ENCODE data around the gene EDIL3. TPM values are rescaled to one million over a fixed set of nuclear protein-coding genes. Genes with fewer than 3 reads are reported as not detected.

The EDIL3 gene
- total and polyA plus RNA-seq, 10 of the 15 experiments (the other 5 are each of a cell fraction or from before 2014, with no cell fraction given), result 0.01 to 0.62 (median 0.20) TPM

DNA sequence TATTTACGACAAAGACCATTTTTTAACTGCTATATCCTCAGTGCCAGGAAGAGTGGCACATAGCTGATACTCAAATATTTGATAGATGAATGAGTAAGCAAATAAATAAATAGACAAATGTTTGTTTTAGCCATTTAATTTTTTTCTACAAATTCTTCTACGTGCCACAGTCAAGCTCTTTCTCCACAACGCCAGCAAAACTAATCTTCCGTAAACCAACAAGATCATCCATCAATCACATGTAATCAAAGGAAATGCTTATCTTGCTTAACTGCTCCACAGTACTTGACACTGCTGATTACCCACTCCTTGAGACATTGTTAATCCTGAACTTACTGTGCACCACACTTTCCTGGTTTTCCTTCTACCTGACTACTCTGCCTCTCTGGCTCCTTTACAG lies 136.7 kb downstream of the EDIL3 start:
- ChIA-PET POLR2A (no interaction called here), CTCF (interaction anchor here (1.7 kb wide), 1 partner anchor 16 kb away, joined by 3 read pairs; no protein-coding TSS in a partner anchor), RAD21 (ENCODE audit: unreplicated experiment) (no interaction called here), SMC1A (ENCODE audit: uncharacterized antibody, unreplicated experiment) (interaction anchor here (1.3 kb wide), 1 partner anchor 16 kb away, joined by 3 read pairs; no protein-coding TSS in a partner anchor)
- Histone ChIP-seq H3K9me3 (replicated peaks; ENCODE audit: control insufficient read depth, insufficient read depth, low read length) (no peaks in the 10 kb centered on the region), H3K36me3 (ENCODE audit: control insufficient read depth in 2 of 2, insufficient read depth in 2 of 2, low read length in 1 of 2) (no peaks in the 10 kb centered on the region), H3K9ac (ENCODE audit: control insufficient read depth, insufficient read depth, low read length) (no peak overlapping the region), H3K4me3 (no peak overlapping the region), H2AFZ (ENCODE audit: control insufficient read depth, low read depth, low read length) (no peak overlapping the region), H3K4me1 (ENCODE audit: control insufficient read depth, insufficient read depth, low read length) (no peaks in the 10 kb centered on the region), H3K79me2 (ENCODE audit: control insufficient read depth, insufficient read depth, low read length) (no peaks in the 10 kb centered on the region), H3K27me3 (replicated peaks in 1 of 2; ENCODE audit: control insufficient read depth in 2 of 2, insufficient read depth in 2 of 2, low read length in 1 of 2) (no peaks in the 10 kb centered on the region), H4K20me1 (ENCODE audit: control insufficient read depth, insufficient read depth) (no peaks in the 10 kb centered on the region), H3K4me2 (ENCODE audit: control insufficient read depth, insufficient read depth) (no peak overlapping the region), H3K27ac (ENCODE audit: control insufficient read depth, insufficient read depth) (no peak overlapping the region)
- in situ Hi-C loops (cut with MboI) (no loop called here), intact Hi-C loops (cut with micrococcal nuclease; ENCODE audit: unreplicated experiment) (no loop called here)
- ATAC-seq (no peak), DNase-seq (ENCODE audit: low read depth, low spot score) (no peak), FAIRE-seq (no peak)
- no TSS peak for BruUV-seq (replicated peaks)
- no peak for TF ChIP-seq RAD21 (IDR thresholded peaks at IDR 0.05; ENCODE audit: insufficient read depth, low read depth, low read length)
- TF ChIP-seq POU2F2 (IDR thresholded peaks at IDR 0.05; ENCODE audit: borderline replicate concordance, low read depth, low read length), result no peak
- no peak for TF ChIP-seq BHLHE40 (IDR thresholded peaks at IDR 0.05; ENCODE audit: borderline replicate concordance in 1 of 2, low read depth in 2 of 2, low read length in 1 of 2)
- WGBS (ENCODE audit: insufficient coverage, insufficient replicate concordance, low lambda C conversion rate, missing lambda C conversion rate), result 55% methylated on average over 4 of the region's 4 CpGs

- ATAC-seq (no peak), DNase-seq (ENCODE audit: low read depth, low spot score) (no peak), FAIRE-seq (no peak)
- Histone ChIP-seq H3K9me3 (replicated peaks; ENCODE audit: control insufficient read depth, insufficient read depth, low read length) (no peaks in the 10 kb centered on the region), H3K4me3 (no peak overlapping the region), H2AFZ (ENCODE audit: control insufficient read depth, low read depth, low read length) (no peak overlapping the region), H3K36me3 (ENCODE audit: control insufficient read depth in 2 of 2, insufficient read depth in 2 of 2, low read length in 1 of 2) (no peaks in the 10 kb centered on the region), H3K79me2 (ENCODE audit: control insufficient read depth, insufficient read depth, low read length) (no peaks in the 10 kb centered on the region), H3K27ac (ENCODE audit: control insufficient read depth, insufficient read depth) (no peak overlapping the region), H3K4me1 (ENCODE audit: control insufficient read depth, insufficient read depth, low read length) (no peaks in the 10 kb centered on the region), H4K20me1 (ENCODE audit: control insufficient read depth, insufficient read depth) (no peaks in the 10 kb centered on the region), H3K9ac (ENCODE audit: control insufficient read depth, insufficient read depth, low read length) (no peak overlapping the region), H3K4me2 (ENCODE audit: control insufficient read depth, insufficient read depth) (no peak overlapping the region), H3K27me3 (replicated peaks in 1 of 2; ENCODE audit: control insufficient read depth in 2 of 2, insufficient read depth in 2 of 2, low read length in 1 of 2) (no peaks in the 10 kb centered on the region)
- BruUV-seq (replicated peaks), result no TSS peak
- ChIA-PET POLR2A (interaction anchor here (0.7 kb wide), 2 partner anchors 21 to 550 kb away, joined by 6 to 8 read pairs; no protein-coding TSS in a partner anchor), RAD21 (ENCODE audit: unreplicated experiment) (no interaction called here), CTCF (interaction anchor here (0.6 kb wide), 1 partner anchor 493 kb away, joined by 3 read pairs; no protein-coding TSS in a partner anchor), SMC1A (ENCODE audit: uncharacterized antibody, unreplicated experiment) (interaction anchor here (1.1 kb wide), 1 partner anchor 14 kb away, joined by 3 read pairs; no protein-coding TSS in a partner anchor)
- in situ Hi-C loops (cut with MboI) (no loop called here), intact Hi-C loops (cut with micrococcal nuclease; ENCODE audit: unreplicated experiment) (no loop called here)
- WGBS (ENCODE audit: insufficient coverage, insufficient replicate concordance, low lambda C conversion rate, missing lambda C conversion rate), result 60% methylated on average over 3 of the region's 3 CpGs
- TF ChIP-seq YBX1 (IDR thresholded peaks at IDR 0.05) (no peak), ZBTB40 (IDR thresholded peaks at IDR 0.05; ENCODE audit: borderline replicate concordance) (no peak), IKZF1 (conservative IDR thresholded peaks at IDR 0.05) (no peak), RB1 (IDR thresholded peaks at IDR 0.05; ENCODE audit: borderline replicate concordance) (no peak), ZZZ3 (IDR thresholded peaks at IDR 0.05; ENCODE audit: control insufficient read depth, insufficient read length, low read depth) (no peak), MTA2 (IDR thresholded peaks at IDR 0.05; ENCODE audit: low read depth) (no peak), SRF (IDR thresholded peaks at IDR 0.05; ENCODE audit: low read depth in 2 of 2, low read length in 2 of 2) (no peak), KAT2A (conservative IDR thresholded peaks at IDR 0.05; ENCODE audit: control insufficient read depth, low read depth, low read length) (no peak), ZNF622 (IDR thresholded peaks at IDR 0.05) (no peak), NR2C1 (IDR thresholded peaks at IDR 0.05) (no peak)
- TF ChIP-seq, protein P1, sequence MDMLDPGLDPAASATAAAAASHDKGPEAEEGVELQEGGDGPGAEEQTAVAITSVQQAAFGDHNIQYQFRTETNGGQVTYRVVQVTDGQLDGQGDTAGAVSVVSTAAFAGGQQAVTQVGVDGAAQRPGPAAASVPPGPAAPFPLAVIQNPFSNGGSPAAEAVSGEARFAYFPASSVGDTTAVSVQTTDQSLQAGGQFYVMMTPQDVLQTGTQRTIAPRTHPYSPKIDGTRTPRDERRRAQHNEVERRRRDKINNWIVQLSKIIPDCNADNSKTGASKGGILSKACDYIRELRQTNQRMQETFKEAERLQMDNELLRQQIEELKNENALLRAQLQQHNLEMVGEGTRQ (IDR thresholded peaks at IDR 0.05; ENCODE audit: borderline replicate concordance, low read depth, low read length), result no peak
Observed at GRCh38 chr5:84242286-84242685, 142.4 kb downstream of the EDIL3 start.
